NT2/D1 (cell line): ENCODE data around the gene TMEM169.

Source experiments
- DNase-seq: peaks from one replicate; pipeline ENCODE4 v3.0.0-alpha.2; 2011; ENCODE audit warnings: low read depth, low spot score
- H3K27me3 ChIP-seq: 2 replicates; pipeline ENCODE4 v1.6.0; 2011; ENCODE audit warnings: mild to moderate bottlenecking; ENCODE audit not compliant: insufficient read length, insufficient read depth
- H3K36me3 ChIP-seq: 2 replicates; pipeline ENCODE4 v1.6.1; 2011; ENCODE audit warnings: mild to moderate bottlenecking, low read length, mixed read lengths; ENCODE audit not compliant: insufficient read depth, insufficient read length
- H3K4me1 ChIP-seq: 2 replicates; pipeline ENCODE4 v1.5.1; 2011; ENCODE audit not compliant: insufficient read depth, insufficient read length
- H3K4me3 ChIP-seq: 2 replicates; pipeline ENCODE4 v1.5.1; 2011; ENCODE audit warnings: low read depth; ENCODE audit not compliant: insufficient read length
- H3K9ac ChIP-seq: 2 replicates; pipeline ENCODE4 v1.6.0; 2011; ENCODE audit warnings: low read depth; ENCODE audit not compliant: insufficient read length
- H3K9me3 ChIP-seq: 2 replicates; pipeline ENCODE4 v1.5.1; 2011; ENCODE audit warnings: mild to moderate bottlenecking, low read length; ENCODE audit not compliant: insufficient read depth
- SUZ12 ChIP-seq: IDR thresholded peaks from 2 replicates; pipeline ENCODE4 v1.6.1; 2011; ENCODE audit not compliant: insufficient read length, insufficient read depth; ENCODE audit errors: extremely low read depth
- YY1 ChIP-seq: IDR thresholded peaks from 2 replicates; pipeline ENCODE4 v1.6.1; 2011; ENCODE audit not compliant: insufficient read length, insufficient read depth
- ZNF274 ChIP-seq: IDR thresholded peaks from 2 replicates; pipeline ENCODE4 v1.6.1; 2011; ENCODE audit warnings: mild to moderate bottlenecking, low read depth, low read length

Gene TMEM169

DNA sequence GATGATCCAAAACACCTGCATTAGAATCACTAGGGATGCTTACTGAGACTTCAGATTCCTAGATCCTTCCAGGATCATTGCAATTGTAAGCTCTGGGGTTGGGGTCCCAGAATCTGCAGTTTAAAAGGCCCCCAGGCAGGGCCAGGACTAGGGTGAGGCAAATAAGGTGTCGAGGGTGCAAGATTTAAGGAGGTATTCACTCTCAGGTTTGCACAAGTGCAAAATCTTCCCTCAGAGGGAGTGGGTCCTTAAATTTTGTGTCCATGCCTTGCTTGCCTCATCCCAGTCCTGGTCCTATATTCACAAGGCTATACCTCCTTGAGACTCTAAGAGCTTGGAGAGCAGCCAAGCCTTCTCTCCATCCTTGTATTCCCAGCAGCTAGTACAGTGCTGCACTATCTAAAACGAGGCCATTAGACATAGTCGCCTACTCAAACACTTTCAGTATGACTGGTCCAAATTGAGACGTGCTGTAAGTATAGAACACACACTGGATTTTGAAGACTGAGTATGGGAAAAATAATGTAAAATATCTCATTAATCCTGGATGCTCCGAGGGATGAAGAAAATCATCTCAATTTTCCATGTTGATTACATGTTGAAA is 36.7 kb upstream of the TMEM169 start:
- no peak overlapping the region for H3K4me3 ChIP-seq
- no peak for DNase-seq
- H3K9ac ChIP-seq = no peak overlapping the region
- H3K36me3 ChIP-seq = peaks cover 24% of the 10 kb centered on the region
- H3K27me3 ChIP-seq = no peaks in the 10 kb centered on the region
- H3K4me1 ChIP-seq = no peaks in the 10 kb centered on the region
- TF ChIP-seq YY1 (no peak), SUZ12 (no peak), ZNF274 (no peak)
- H3K9me3 ChIP-seq = no peaks in the 10 kb centered on the region

DNA sequence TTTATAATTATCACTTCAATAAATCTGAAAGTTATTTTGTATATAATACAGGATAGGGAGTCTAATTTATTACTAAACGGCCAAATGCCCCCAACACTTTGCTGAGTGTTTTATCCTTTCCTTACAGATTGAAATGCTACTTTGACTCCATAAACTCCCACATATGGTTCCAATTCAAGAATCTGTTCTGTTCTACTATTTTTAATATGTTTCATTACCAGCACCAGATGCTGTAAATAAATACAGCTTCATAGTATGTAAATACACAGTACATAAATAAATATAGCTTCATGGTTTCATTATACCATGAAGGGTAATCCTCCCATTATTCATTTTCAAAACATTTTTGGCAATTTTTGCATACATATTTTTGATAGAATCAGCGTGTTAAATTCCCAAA is 34.3 kb upstream of the TMEM169 start:
- H3K4me3 ChIP-seq = no peak overlapping the region
- H3K9ac ChIP-seq = no peak overlapping the region
- H3K9me3 ChIP-seq = no peaks in the 10 kb centered on the region
- no peak for DNase-seq
- H3K4me1 ChIP-seq = no peaks in the 10 kb centered on the region
- H3K36me3 ChIP-seq = peaks cover 21% of the 10 kb centered on the region
- no peaks in the 10 kb centered on the region for H3K27me3 ChIP-seq
- no peak for TF ChIP-seq ZNF274
- no peak for TF ChIP-seq SUZ12
- TF ChIP-seq YY1 = no peak

DNA sequence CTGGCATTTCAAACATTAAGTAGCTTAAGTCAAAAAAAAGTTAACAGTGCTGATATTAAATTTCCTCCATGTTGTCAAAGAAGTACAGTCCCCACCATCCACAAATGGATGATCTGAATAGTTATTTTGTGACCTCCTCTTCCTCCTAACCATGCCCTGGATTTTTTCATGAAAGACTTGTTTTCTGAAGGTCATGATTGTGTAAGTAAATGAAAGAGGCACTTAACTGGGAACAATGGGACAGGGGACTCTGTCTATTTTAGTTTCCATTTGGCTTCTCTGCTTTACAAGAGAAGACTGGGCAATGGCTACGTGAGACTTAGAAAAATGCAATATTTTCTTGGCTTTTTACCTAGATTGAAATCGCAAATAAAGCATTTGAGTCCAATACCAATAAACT is 32.3 kb upstream of the TMEM169 start:
- H3K36me3 ChIP-seq = peaks cover 12% of the 10 kb centered on the region
- H3K9ac ChIP-seq = no peak overlapping the region
- DNase-seq = no peak
- H3K4me3 ChIP-seq = no peak overlapping the region
- H3K4me1 ChIP-seq = no peaks in the 10 kb centered on the region
- no peak for TF ChIP-seq ZNF274
- no peaks in the 10 kb centered on the region for H3K9me3 ChIP-seq
- no peaks in the 10 kb centered on the region for H3K27me3 ChIP-seq

DNA sequence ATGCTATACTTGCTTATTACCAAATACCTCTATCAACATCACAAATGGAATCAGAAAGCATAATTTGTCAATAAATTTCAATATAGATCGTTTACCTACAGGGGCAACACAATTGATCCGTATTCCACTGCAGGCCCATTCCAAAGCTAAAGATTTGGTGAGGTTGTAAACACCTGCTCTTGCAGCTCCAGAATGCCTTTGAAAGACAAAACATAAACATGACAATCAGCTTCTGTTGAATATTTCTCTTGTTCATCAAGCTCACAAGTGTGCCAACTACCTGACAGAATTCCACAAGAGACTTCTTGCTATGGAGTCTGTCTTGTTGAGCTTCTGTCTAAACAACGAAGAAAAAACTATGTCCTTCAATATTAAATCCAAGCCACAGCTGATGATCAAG is 30.4 kb upstream of the TMEM169 start:
- no peaks in the 10 kb centered on the region for H3K9me3 ChIP-seq
- TF ChIP-seq YY1 (no peak), SUZ12 (no peak), ZNF274 (no peak)
- no peaks in the 10 kb centered on the region for H3K27me3 ChIP-seq
- H3K4me1 ChIP-seq = peaks cover 3% of the 10 kb centered on the region
- no peak for DNase-seq
- no peak overlapping the region for H3K9ac ChIP-seq
- no peak overlapping the region for H3K4me3 ChIP-seq
- peaks cover 12% of the 10 kb centered on the region for H3K36me3 ChIP-seq

DNA sequence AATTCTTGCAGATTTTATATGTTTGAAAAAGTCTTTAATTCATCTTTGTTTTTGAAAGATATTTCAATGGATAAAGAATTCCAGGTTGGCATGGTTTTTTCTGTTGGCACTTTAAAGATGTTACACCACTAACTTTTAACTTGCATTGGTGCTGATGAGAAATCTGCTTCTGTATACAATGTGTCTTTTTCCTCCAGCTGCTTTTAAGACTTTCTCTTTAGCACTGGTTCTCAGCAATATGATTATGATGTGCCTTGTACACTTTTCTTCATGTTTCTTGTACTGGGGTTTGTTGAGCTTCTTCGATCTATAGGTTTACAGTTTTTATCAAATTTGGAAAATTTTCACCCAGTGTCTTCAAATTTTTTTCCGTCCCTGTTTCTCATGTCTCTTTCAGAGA is 29.3 kb upstream of the TMEM169 start:
- H3K36me3 ChIP-seq = peaks cover 6% of the 10 kb centered on the region
- no peak for TF ChIP-seq YY1
- TF ChIP-seq SUZ12 = no peak
- no peak for TF ChIP-seq ZNF274
- no peak overlapping the region for H3K4me3 ChIP-seq
- H3K27me3 ChIP-seq = no peaks in the 10 kb centered on the region
- no peak for DNase-seq
- H3K9me3 ChIP-seq = no peaks in the 10 kb centered on the region
- no peak overlapping the region for H3K9ac ChIP-seq
- peaks cover 3% of the 10 kb centered on the region for H3K4me1 ChIP-seq

DNA sequence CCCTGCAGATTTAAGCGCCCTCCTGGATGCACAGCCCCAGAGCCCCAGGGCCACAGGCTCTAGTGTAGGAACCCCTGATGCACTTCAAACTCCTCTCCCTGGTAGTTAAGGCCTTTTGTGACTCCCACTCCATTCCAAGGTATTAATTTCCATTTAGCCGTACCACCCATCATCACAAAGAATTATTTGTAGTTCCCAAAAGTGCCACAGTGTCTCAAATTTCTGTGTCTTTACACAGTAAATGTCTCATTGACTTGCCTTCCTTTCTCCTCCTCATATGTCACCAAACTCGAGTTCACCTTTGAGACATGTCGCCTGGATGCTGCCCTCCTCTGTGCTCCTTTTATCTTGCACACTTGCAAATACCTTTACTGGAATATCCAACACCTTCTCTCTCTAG is 26.0 kb upstream of the TMEM169 start:
- Histone ChIP-seq H3K4me3 (no peak overlapping the region), H3K36me3 (peaks cover 2% of the 10 kb centered on the region), H3K4me1 (peaks cover 3% of the 10 kb centered on the region), H3K9ac (no peak overlapping the region), H3K9me3 (no peaks in the 10 kb centered on the region), H3K27me3 (no peaks in the 10 kb centered on the region)
- no peak for DNase-seq
- no peak for TF ChIP-seq ZNF274

DNA sequence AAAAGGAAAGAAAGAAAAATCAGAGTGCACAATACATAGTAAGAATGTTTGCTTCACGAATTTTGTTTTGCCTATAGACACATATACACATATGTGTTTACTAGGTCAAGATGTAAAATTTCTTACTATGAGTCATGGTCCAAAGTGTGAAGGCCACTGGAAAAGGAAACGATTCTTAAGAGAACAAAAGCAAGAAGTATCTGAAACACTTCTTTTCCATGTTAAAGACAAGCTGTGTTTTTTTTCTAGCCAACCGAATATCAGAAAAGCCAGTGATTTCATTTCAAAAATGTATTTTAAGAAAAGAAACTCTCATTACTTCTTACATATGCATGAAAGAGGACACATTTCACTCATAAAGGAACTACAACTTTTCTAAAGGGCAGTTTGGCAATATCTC is 25.0 kb upstream of the TMEM169 start:
- TF ChIP-seq SUZ12 (no peak), ZNF274 (no peak), YY1 (no peak)
- no peaks in the 10 kb centered on the region for H3K36me3 ChIP-seq
- no peak for DNase-seq
- peaks cover 3% of the 10 kb centered on the region for H3K4me1 ChIP-seq
- no peaks in the 10 kb centered on the region for H3K9me3 ChIP-seq
- no peaks in the 10 kb centered on the region for H3K27me3 ChIP-seq
- H3K4me3 ChIP-seq = no peak overlapping the region
- no peak overlapping the region for H3K9ac ChIP-seq

DNA sequence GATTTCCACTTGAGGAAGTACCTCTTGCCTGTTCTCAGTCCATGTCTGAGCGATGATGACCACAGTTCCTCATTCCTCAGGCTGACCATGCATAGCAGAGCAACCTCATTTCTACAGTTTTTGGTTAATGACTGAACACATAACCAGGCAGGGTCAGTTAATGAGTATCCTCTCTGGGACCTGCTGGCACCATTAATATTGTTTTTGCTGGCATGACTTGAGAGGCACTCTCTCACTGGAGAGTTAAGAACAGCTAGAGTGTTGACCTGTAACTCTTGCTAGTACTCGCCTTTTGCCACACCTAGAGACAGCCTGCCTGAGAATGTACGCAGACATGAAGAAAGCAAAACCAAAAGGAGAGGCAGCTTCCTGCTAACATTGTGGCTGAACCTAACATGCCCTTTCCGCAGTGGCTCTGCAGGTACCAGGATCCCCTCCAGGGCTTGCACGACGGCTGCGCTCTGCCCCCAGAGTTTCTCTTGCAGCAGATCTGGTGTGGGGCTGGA is 24.0 kb upstream of the TMEM169 start:
- no peak for DNase-seq

More for the DNA sequence above, 24.0 kb upstream of the TMEM169 start:
- Histone ChIP-seq H3K4me3 (no peak overlapping the region), H3K9me3 (no peaks in the 10 kb centered on the region), H3K36me3 (no peaks in the 10 kb centered on the region), H3K27me3 (no peaks in the 10 kb centered on the region), H3K4me1 (peaks cover 3% of the 10 kb centered on the region), H3K9ac (no peak overlapping the region)
- no peak for TF ChIP-seq SUZ12
- TF ChIP-seq ZNF274 = no peak
- TF ChIP-seq YY1 = no peak
